DMS53 treated with DMSO at 0.1 percent for 48 hours (cell line): ENCODE results near the gene ARRB1.
"Not testable (repeated sequence)": the region's sequence is repeated elsewhere in the genome, so short reads cannot be mapped to it uniquely, and the experiment has no call there.

ENCODE experiments used
- DNase-seq: peaks from one replicate; lab custom pipeline; 2025; ENCODE audit not compliant: unreplicated experiment; lab: John Stamatoyannopoulos, UW

The ARRB1 gene

GRCh38 chr11:75324740-75325139 lies 26.7 kb downstream of the ARRB1 start:
- DNase-seq, result no peak

DNA sequence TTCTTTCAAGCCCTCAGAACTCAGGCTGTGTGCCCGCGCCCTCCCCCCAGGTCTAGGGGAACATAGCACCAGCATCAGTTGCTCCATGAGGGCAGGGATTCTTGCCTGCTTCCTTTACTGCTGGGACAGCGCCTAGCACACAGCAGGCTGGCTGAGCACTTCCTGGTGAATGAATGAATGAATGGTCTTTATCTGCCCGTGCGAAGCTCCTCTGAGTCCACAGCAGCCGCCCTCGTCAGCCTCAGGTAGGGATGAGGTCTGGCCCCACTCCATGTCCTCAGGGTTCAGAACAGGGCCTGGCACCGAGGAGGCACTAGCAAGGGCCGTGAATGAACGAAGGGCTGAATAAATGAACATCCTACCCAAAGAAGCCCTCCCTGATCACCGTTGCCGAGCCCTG lies 27.3 kb downstream of the ARRB1 start:
- peak; percentile 71 for DNase-seq

GRCh38 chr11:75323609-75324008 lies 27.9 kb downstream of the ARRB1 start:
- peak; percentile 100 for DNase-seq

GRCh38 chr11:75320643-75321042 lies 30.8 kb downstream of the ARRB1 start:
- no peak for DNase-seq

DNA sequence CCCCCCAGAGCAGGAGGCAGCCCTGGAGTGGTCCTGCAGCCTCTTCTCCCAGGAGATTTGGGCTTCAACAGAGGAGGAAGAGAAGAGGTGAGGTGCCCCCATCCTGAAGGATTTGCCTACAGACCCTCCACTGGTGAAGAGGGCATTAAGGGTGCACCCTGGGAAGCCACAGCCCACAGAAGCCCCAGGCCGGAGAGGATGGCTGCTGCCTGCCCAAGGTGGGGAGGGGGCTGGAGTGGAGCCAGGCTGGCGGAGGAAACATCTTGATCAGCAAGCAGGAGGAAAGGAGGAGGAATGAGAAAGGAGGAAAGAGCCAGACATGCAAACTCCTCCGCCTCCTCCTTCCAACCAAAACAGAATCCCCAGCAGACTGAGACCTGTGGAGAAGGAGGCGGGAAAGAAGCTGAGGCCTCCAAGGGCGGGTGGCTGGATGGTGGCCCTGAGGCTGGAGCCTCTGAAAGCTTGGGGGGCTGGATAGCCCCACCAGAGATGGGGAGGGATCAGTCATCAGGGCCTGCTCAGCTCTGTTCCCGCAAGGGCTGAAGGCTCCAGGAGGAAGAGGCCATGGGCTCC lies 31.3 kb downstream of the ARRB1 start:
- DNase-seq, result no peak

- no peak for DNase-seq
These were observed 32.2 kb downstream of the ARRB1 start for GRCh38 chr11:75319035-75319877.

- DNase-seq, result no peak
These were observed 33.9 kb downstream of the ARRB1 start for GRCh38 chr11:75317446-75318122.

- DNase-seq, result no peak
These were observed 36.0 kb downstream of the ARRB1 start for GRCh38 chr11:75315439-75315805.

- DNase-seq, result no peak
These were observed 36.6 kb downstream of the ARRB1 start for GRCh38 chr11:75314771-75315438.

DNA sequence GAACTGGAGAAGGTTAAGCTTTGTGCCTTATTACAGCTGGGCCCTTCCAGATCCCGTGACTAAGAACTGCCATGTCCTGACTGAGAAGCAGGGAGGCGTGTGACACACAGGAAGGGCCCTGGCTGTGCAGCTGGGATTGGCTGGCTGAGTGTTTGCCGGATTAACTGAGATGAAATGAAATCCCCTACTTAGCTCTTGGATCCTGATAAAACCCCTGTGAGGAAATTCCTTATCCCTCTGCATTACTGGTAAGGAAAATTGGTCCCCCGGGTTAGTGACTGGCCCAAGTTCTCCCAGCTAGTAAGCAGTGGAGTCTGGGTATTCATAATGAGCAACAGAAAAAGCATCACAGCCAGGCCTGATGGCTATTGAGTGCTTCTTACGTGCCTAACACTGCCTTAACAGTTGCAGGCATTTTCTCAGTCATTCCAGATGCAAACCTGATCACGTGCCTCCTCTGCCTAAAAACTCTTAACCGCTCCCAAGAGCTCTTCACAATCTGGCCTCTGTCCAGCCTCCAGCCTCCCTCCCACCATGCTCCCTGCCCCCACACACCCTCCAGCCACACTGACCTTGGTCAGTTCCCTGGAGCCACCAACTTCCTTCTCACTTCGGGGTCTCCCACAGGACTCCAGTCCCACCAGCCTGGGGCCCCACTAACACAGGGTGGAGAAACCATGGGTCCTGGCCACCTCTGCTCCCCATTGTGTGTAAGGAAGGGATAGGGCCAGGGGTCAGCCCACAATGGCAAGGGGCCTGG lies 37.8 kb downstream of the ARRB1 start:
- DNase-seq, result peak; percentile 98

DNA sequence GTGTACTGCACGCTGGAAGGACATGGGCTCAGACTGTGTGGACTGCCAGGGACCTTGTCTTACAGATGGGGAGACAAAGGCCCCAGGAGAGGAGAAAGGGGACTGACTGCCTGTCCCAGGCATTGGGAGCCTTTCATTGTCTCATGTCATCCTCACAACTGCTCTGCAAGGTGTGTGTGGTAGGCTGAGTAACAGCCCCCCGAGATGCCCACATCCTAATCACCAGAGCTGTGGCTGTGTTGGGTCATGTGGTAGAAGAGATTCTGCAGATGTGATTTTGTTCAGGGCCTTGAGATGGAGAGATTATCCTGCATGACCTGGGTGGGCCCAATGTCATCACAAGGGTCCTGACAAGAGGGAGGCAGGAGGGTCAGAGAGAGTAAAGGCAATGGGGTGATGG lies 39.1 kb downstream of the ARRB1 start:
- no peak for DNase-seq

GRCh38 chr11:75311858-75312288 lies 39.6 kb downstream of the ARRB1 start:
- DNase-seq, result peak; percentile 95

DNA sequence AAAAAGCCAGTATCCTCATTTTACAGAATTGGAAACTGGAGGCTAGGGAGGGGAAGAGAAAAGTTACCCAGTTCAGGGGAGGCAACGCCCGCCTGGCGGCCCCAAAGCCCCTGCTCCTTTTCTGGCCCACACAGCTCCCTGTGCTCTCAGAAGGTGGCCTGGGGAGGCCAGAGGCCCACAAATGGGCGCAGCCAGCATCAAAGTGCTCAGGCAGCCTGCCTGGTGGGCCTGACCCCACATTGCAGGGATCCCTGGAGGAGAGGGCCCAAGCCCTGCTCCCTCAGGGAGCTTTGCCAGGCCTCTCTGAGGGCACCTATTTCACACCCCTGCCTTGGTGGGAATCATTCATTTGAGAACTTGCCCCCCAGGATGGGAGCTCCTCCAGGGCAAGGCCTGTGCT lies 42.5 kb downstream of the ARRB1 start:
- no peak for DNase-seq

DNA sequence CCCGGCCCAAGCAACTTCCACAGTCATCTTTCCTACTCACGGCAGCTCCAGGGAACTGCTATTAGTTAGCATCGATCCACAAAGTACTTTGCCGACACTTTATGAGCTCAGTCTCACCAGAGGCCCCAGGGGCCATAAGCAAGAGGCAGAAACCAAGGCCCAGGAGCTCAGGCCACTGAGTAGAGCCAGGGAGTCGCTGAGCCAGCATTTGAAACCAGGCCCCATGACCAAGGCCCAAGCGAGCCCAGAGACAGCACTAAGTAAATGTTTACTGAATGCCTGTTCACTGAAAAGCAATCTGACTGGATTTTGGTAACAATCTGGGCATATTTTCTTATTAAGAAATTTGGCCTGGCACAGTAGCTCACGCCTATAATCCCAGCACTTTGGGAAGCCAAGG lies 43.3 kb downstream of the ARRB1 start:
- peak; percentile 35 for DNase-seq

DNA sequence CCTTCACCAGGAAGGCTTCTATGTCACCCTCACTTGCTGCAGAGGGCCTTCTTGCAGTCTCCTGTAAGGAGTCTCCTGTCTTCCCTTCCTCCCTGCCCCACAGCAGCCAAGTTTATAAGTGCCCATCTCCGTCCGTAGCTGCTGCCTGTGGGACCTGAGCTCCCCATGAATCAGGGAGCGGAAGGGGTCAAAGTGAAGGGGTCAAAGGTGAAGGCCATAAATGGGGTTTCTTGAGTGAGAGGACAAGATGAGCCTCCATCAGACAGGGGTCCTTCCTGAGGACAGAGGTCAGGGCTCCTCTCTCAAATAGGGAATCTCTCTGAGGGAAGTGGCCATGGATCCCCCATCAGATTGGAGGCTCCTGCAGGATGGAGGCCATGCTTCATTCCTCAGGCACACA lies 44.4 kb downstream of the ARRB1 start:
- DNase-seq, result no peak

DNA sequence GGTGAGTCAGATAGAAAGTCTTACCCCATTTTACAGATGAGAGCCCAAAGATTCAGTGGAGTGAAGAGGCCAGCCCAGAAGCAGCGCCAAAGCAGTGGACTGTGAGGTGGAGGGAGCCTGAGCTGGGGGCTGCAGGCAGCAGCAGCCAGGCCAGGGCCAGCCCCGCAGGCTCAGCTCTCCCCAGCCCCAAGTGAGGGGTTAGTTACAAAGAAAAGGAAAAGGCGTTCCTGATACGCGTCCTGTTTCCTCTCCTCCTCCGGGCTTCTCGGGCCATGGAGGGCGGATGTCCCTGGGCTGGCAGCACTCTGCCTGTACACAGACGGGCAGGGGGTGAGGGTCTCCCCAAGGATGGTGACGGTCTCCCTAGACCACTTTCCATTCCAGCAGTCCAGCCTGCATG lies 44.9 kb downstream of the ARRB1 start:
- DNase-seq, result no peak

DNA sequence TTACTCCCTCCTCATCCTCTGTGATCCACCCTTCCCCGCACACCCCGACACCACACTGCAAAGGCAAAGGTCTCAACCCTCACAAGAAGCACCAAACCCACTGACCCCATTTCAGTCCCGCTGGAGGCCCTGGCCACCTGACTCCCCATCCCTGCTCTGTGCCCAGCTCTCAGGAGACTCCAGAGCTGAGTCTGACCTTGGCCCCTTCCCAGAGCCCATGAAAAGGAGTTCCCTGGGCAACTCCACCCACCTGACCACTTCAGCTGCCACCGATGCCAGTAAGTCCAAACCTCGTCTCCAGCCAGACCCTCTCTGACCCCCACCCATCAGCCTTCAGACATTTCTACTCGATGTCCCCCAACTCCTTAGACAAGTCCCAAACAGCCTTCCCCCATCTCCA lies 45.5 kb downstream of the ARRB1 start:
- DNase-seq, result no peak

DNA sequence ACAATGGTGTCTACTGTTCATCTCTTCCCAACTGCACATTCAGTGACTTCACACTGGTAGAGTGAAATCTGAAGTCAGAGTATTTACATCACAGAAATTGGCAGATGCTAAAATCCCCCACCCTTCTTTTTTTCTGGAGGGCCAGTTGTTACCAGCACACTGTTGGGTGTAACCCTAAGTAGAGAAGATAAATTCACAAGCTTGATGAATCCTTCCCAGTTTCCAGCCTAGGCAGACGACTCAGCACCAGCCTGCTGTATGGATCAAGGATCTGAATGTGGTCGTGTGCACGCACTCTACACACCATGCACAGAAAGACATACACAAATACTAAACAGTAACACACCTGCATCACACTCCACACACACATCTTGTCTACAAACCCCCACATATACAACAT lies 46.0 kb downstream of the ARRB1 start:
- DNase-seq, result no peak

- DNase-seq, result not testable (repeated sequence)
These were observed 46.5 kb downstream of the ARRB1 start for GRCh38 chr11:75304941-75305340.

GRCh38 chr11:75303544-75304224 lies 47.8 kb downstream of the ARRB1 start:
- DNase-seq, result no peak
